ENCODE results near the gene PDIK1L. TPM values are rescaled to one million over a fixed set of nuclear protein-coding genes. Genes with fewer than 3 reads are reported as not detected.

Gene PDIK1L
- total and polyA plus RNA-seq, 2 of the 8 experiments (the other 6 are each of a cell fraction or from before 2014, with no cell fraction given): 0.95 to 4.5 TPM

DNA sequence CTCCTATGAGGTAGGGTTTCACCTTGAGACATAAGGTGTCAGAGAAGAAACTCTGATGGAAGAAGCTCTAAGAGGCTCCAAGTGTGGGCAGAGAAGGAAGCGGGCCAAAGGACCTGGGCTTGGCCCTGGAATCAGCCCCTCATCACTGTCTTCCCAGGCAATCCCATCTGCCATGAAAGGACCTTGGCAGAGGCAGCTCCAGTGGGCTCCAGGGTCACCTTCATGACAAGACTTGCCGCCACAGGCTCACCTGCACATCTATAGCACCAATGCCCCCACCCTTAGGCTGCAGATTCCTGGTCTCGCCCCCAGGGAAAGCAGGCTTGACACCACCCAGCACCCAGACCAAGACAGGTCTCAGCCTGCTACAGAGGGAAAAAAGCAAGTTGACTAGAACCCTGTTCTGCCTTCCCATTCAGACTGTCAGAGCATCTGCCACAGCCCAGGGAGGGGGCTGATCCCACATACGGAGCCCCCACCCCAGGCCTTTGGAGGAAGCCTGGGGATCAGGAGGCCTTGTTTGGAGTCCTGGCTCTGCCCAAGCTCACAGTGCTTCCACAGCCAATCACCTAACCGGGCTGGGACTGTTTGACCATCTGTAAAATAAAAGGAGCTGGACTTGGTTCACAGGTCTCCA is 46.8 kb downstream of the PDIK1L start (continued):
- TF ChIP-seq, protein P1, sequence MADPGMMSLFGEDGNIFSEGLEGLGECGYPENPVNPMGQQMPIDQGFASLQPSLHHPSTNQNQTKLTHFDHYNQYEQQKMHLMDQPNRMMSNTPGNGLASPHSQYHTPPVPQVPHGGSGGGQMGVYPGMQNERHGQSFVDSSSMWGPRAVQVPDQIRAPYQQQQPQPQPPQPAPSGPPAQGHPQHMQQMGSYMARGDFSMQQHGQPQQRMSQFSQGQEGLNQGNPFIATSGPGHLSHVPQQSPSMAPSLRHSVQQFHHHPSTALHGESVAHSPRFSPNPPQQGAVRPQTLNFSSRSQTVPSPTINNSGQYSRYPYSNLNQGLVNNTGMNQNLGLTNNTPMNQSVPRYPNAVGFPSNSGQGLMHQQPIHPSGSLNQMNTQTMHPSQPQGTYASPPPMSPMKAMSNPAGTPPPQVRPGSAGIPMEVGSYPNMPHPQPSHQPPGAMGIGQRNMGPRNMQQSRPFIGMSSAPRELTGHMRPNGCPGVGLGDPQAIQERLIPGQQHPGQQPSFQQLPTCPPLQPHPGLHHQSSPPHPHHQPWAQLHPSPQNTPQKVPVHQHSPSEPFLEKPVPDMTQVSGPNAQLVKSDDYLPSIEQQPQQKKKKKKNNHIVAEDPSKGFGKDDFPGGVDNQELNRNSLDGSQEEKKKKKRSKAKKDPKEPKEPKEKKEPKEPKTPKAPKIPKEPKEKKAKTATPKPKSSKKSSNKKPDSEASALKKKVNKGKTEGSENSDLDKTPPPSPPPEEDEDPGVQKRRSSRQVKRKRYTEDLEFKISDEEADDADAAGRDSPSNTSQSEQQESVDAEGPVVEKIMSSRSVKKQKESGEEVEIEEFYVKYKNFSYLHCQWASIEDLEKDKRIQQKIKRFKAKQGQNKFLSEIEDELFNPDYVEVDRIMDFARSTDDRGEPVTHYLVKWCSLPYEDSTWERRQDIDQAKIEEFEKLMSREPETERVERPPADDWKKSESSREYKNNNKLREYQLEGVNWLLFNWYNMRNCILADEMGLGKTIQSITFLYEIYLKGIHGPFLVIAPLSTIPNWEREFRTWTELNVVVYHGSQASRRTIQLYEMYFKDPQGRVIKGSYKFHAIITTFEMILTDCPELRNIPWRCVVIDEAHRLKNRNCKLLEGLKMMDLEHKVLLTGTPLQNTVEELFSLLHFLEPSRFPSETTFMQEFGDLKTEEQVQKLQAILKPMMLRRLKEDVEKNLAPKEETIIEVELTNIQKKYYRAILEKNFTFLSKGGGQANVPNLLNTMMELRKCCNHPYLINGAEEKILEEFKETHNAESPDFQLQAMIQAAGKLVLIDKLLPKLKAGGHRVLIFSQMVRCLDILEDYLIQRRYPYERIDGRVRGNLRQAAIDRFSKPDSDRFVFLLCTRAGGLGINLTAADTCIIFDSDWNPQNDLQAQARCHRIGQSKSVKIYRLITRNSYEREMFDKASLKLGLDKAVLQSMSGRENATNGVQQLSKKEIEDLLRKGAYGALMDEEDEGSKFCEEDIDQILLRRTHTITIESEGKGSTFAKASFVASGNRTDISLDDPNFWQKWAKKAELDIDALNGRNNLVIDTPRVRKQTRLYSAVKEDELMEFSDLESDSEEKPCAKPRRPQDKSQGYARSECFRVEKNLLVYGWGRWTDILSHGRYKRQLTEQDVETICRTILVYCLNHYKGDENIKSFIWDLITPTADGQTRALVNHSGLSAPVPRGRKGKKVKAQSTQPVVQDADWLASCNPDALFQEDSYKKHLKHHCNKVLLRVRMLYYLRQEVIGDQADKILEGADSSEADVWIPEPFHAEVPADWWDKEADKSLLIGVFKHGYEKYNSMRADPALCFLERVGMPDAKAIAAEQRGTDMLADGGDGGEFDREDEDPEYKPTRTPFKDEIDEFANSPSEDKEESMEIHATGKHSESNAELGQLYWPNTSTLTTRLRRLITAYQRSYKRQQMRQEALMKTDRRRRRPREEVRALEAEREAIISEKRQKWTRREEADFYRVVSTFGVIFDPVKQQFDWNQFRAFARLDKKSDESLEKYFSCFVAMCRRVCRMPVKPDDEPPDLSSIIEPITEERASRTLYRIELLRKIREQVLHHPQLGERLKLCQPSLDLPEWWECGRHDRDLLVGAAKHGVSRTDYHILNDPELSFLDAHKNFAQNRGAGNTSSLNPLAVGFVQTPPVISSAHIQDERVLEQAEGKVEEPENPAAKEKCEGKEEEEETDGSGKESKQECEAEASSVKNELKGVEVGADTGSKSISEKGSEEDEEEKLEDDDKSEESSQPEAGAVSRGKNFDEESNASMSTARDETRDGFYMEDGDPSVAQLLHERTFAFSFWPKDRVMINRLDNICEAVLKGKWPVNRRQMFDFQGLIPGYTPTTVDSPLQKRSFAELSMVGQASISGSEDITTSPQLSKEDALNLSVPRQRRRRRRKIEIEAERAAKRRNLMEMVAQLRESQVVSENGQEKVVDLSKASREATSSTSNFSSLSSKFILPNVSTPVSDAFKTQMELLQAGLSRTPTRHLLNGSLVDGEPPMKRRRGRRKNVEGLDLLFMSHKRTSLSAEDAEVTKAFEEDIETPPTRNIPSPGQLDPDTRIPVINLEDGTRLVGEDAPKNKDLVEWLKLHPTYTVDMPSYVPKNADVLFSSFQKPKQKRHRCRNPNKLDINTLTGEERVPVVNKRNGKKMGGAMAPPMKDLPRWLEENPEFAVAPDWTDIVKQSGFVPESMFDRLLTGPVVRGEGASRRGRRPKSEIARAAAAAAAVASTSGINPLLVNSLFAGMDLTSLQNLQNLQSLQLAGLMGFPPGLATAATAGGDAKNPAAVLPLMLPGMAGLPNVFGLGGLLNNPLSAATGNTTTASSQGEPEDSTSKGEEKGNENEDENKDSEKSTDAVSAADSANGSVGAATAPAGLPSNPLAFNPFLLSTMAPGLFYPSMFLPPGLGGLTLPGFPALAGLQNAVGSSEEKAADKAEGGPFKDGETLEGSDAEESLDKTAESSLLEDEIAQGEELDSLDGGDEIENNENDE (IDR thresholded peaks at IDR 0.05; ENCODE audit: insufficient replicate concordance, low read length): no peak
